GM18505 (cell line): ENCODE measurements around the gene LCLAT1.
"Not testable (repeated sequence)": the region's sequence is repeated elsewhere in the genome, so short reads cannot be mapped to it uniquely, and the experiment has no call there.

Experiments used
- ATAC-seq: cut with Tn5 transposase; IDR thresholded peaks from one replicate; pipeline ENCODE4 v1.9.1; 2021; ENCODE audit not compliant: unreplicated experiment
- POLR2A ChIP-seq: IDR thresholded peaks from 4 replicates; pipeline ENCODE4 v1.6.1; 2011; ENCODE audit warnings: borderline replicate concordance; ENCODE audit not compliant: insufficient read depth, insufficient read length; ENCODE audit errors: extremely low read depth

LCLAT1 gene

DNA sequence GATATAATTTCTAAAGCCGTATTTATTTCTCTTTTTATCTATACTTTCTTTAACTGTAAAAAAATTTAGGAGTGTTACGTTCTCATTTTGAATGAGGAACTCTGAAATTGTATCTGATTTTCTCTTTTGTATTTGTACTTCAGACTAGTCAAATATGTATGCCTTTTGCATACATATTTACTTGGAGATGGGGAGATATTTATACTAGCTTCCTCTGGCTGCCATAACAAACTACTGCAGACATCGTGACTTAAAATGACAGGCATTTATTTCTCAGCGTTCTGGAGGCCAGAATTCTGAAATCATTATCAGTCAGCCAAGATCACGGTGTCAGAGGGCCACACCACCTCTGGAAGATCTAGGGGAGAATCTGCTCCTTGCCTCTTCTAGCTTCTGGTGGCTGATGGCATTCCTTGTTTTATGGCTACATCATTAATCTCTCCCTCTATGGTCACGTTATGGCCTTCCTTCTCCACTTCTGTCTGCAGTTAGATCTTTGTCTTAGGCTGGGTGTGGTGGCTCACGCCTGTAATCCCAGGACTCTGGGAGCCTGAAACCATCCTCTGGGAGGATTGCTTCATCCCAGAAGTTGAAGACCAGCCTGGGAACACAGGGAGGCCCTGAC lies 8.2 kb downstream of the LCLAT1 start:
- no peak for ATAC-seq
- no peak for TF ChIP-seq POLR2A

DNA sequence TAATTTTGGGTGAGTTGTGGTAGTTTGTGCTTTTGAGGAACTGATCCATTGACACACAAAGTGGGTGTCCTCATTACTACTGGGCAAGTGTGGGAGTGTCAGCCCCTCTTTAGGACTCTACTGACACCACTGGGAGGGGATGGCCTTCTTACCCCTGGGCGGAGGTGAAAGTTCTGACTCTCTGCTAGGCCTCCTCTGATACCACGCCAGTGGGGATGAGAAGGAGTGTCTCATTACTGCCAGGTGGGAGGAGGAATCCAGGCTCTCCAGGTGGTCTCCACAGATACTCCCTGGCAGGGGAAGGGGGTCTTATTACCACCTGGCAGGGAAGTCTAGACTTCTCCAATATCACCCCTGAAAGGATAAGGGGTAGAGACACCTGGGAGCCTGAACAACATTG lies 9.1 kb downstream of the LCLAT1 start:
- no peak for ATAC-seq
- no peak for TF ChIP-seq POLR2A

DNA sequence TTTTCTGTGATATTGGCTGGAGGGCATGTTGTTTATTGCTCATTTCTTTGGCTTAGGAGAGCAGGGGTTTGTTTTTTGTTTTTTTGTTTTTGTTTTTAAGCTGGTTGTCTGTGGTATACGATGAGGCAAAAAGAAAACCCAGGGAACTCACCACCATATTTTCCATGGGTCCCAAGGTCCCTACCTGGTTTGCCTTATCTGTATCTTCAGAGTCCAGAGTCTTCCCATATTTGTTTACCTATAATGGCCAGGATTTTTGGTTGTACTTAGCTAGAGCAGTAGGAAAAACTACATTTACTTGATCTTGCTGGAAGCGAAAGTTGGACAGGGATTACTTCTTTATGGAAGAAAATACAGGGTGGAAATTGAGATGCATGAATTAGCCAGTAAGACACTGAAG lies 9.5 kb downstream of the LCLAT1 start:
- ATAC-seq = no peak

DNA sequence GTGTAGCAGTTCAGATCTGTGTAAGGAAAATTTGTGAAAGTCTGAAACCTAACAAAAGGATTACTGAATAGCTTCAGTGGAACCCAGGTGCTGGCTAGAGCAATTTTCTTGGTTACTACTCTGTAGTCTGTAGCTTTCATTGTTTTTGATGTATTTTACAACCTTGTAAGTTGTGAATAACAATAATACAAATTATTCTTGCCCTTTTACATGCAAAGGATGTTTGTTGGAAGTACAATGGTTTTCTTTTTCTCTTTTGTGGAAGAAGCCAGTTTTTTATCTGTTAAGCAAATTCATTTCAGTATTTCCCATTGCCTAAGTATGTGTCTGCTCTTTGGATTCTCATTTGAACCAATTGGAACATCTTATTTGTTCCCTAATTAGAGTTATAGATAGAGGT lies 10.2 kb downstream of the LCLAT1 start:
- TF ChIP-seq POLR2A = no peak
- ATAC-seq = no peak

More for the DNA sequence above, 9.5 kb downstream of the LCLAT1 start:
- no peak for TF ChIP-seq POLR2A

DNA sequence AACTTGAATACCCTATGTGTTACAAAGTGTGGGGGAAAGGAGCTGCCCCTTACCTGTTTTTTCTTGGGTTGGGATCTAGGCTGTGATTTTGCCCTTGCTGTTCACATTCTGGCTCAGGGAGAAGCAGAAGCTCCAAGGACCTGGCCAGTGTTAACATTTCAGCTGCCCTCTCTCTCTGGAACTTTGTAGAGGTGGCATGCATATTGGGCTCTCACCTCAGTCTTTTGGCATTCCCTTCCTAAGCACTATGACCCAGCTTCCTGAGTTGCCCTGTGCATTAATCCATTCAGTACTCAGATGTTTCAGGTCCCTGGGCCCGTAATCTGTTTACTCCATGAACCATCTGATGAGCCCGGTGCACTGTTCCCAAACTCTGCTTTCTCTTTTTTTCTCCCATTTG lies 12.1 kb downstream of the LCLAT1 start:
- TF ChIP-seq POLR2A = no peak
- ATAC-seq = no peak

- ATAC-seq = no peak
- no peak for TF ChIP-seq POLR2A
Observed at GRCh38 chr2:30462131-30462857, 15.2 kb downstream of the LCLAT1 start.

DNA sequence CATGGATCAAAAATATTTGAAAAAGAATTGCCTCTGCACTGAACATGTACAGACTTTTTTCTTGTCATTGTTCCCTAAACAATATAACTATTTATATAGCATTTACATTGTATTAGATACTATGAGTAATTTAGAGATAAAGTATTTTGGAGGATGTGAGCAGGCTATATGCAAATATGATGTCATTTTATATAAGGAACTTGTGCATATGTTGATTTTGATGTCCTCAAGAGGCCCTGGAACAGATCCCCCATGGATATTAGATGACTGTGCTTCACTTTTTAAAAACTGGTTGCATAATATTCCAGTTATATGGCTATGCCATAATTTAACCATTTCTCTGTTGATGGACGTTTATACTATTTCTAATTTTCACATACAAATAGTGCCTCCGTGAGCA lies 16.5 kb downstream of the LCLAT1 start:
- no peak for ATAC-seq
- TF ChIP-seq POLR2A = no peak

GRCh38 chr2:30464544-30465170 lies 17.6 kb downstream of the LCLAT1 start:
- no peak for ATAC-seq

GRCh38 chr2:30465171-30465545 lies 18.1 kb downstream of the LCLAT1 start:
- ATAC-seq = no peak
- TF ChIP-seq POLR2A = no peak

More at GRCh38 chr2:30464544-30465170, 17.6 kb downstream of the LCLAT1 start:
- TF ChIP-seq POLR2A = no peak

- ATAC-seq = no peak
- TF ChIP-seq POLR2A = no peak
Observed at GRCh38 chr2:30466216-30466615, 19.2 kb downstream of the LCLAT1 start.

GRCh38 chr2:30467062-30467826 lies 20.2 kb downstream of the LCLAT1 start:
- ATAC-seq = not testable (repeated sequence)

DNA sequence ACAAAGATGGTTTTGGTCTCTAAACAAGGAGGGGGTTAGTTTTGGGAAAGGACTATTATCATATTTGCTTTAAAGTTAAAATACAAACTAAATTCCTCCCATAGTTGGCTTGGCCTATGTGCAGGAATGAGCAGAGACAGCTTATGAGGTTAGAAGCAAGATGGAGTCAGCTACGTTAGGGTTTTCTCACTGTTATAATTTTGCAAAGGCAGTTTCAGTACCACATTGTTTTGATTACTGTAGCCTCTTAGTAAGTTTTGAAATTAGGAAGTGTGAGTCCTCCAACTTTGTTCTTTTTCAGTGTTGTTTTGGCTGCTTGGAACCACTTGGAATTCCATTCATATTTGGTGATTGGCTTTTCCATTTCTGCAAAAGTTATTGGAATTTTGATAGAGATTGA lies 23.4 kb downstream of the LCLAT1 start:
- no peak for TF ChIP-seq POLR2A
- no peak for ATAC-seq

DNA sequence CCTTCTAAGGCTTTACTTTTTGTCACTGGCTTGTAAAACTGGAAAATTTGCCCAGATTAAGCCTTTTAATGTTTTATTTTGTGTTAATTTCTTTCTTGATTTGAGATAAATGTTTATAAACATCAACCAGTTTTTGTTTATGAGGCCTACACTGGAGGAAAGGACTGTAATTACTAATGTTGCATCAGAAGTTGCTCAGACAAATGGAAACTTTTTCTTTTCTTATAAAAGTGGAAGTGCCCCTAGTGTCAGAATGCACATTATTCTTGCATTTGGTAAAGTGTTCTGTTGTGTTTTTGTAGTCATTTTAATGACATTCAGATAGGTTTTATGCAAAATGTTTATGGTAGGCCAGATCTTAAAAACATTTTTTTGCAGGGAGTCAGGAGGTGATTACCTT lies 25.3 kb downstream of the LCLAT1 start:
- ATAC-seq = no peak
- TF ChIP-seq POLR2A = no peak

DNA sequence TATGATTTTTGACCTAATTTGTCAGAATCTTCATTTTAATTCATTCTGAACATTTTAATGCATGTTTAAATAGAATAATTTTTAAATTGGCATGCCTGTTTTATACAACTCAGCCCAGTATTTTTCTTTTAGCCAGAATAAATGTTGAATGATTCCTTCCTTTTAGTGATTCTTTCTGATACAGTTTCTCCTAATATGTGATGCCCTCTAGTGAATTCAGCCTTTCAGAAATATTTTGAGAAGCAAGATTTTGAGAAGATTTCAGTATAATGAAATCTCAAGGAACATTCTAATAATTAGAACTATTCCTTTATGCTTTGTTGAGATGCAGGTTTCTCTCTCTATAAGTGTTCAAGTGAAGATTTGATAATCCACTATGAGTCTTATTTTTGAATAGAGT lies 28.5 kb downstream of the LCLAT1 start:
- no peak for ATAC-seq
- no peak for TF ChIP-seq POLR2A

GRCh38 chr2:30476636-30477035 lies 29.6 kb downstream of the LCLAT1 start:
- no peak for ATAC-seq
- no peak for TF ChIP-seq POLR2A
